ENCODE data around the gene MRTO4. TPM values are rescaled to one million over a fixed set of nuclear protein-coding genes. Genes with fewer than 3 reads are reported as not detected.

The MRTO4 gene
- total RNA-seq, 1 donor: 22.7 TPM

GRCh38 chr1:19309123-19309813, 57.7 kb downstream of the MRTO4 start:
- peak; percentile 62 for DNase-seq (ENCODE audit: low read depth)
- H3K4me3 ChIP-seq (ENCODE audit: low read depth, low read length): no peak overlapping the region
- TF ChIP-seq CTCF (IDR thresholded peaks at IDR 0.05; ENCODE audit: insufficient read depth, low read length): no peak

Small RNA genes lying within 50 kb of the gene (small RNA-seq; reads per million reads assigned to genes)
- gene RNU6-1099P: not detected

Other genes with a start within 250 kb of the MRTO4 start
- 136 and 142 TPM in 2 replicates for gene UBR4, start 41.5 kb upstream of the MRTO4 start, total RNA-seq (ENCODE audit: low replicate concordance)
- gene EMC1, start 281 bp upstream of the MRTO4 start, total RNA-seq (ENCODE audit: low replicate concordance): 46.2 and 48.0 TPM in 2 replicates
- gene AKR7A3, start 37.0 kb downstream of the MRTO4 start, total RNA-seq (ENCODE audit: low replicate concordance): 0.36 TPM in 1 of 2 replicates, not detected in the other
- 38.1 and 68.4 TPM in 2 replicates for gene AKR7A2, start 60.3 kb downstream of the MRTO4 start, total RNA-seq (ENCODE audit: low replicate concordance)
- 14.8 and 16.9 TPM in 2 replicates for gene SLC66A1, start 60.5 kb downstream of the MRTO4 start, total RNA-seq (ENCODE audit: low replicate concordance)
- gene CAPZB, start 233.7 kb downstream of the MRTO4 start, total RNA-seq (ENCODE audit: low replicate concordance): 96.6 and 232 TPM in 2 replicates